GF-D8 (cell line): ENCODE measurements around the gene WEE1.
"Not testable (repeated sequence)": the region's sequence is repeated elsewhere in the genome, so short reads cannot be mapped to it uniquely, and the experiment has no call there.

Experiments used
- DNase-seq: peaks from one replicate; lab custom pipeline; 2025; lab: John Stamatoyannopoulos, UW

The WEE1 gene

GRCh38 chr11:9623053-9623452 is 49.6 kb downstream of the WEE1 start:
- not testable (repeated sequence) for DNase-seq

DNA sequence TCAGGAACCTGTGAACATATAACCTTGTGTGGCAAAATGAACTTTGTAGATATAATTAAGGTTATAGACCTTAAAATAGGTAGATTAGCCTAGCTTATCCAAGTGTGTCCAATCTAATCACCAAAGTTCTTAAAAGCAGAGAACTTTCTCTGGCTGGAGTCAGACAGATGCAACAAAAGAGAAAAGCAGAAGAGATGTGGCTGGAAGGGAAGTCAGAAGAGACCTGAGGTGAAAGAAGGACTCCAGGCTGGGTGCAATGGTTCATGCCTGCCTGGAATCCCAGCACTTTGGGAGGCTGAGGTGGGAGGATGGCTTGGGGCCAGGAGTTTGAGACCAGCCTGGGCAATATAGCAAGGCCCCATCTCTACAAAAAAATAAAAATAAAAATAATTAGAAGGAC is 51.0 kb downstream of the WEE1 start:
- DNase-seq = no peak

- no peak for DNase-seq
Observed at GRCh38 chr11:9625162-9625561, 51.7 kb downstream of the WEE1 start.

DNA sequence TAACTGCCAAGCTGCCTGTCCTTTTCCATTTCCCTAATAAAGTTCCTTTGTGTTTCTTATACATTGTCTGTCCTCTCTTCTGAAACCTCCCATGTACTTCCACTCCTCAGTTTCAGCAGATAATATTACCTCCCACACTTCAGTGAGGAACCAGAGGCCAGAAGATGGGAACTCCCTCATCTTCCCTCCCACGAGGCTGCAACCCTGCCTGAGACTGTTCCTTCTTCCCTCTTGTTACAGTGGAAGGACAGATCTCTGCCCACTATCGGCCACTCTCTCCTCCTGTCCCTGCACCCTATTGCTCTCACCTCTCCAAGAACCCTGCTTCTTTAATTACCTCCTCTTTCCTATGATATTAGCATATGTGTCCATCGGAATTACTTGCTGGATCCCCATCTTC is 52.3 kb downstream of the WEE1 start:
- DNase-seq = no peak

GRCh38 chr11:9626496-9627394 is 53.3 kb downstream of the WEE1 start:
- no peak for DNase-seq

DNA sequence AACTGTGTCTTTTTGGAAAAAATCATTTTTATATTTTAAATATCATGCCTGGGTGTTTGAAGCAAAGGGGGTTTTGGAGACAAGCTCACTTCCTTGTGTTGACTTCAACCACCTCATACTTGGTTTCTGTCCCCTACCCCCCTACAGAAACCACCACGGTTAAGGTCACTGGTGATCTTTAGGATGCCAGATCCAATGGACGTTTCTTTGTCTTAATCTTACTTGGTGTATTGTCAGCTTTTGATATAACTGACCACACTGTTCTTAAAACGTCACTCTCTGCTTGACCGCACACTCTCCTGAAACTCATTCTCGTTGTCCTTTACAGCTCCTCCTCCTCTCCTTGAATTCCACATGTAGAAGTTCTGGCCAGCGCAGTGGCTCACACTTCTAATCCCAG is 55.6 kb downstream of the WEE1 start:
- no peak for DNase-seq

DNA sequence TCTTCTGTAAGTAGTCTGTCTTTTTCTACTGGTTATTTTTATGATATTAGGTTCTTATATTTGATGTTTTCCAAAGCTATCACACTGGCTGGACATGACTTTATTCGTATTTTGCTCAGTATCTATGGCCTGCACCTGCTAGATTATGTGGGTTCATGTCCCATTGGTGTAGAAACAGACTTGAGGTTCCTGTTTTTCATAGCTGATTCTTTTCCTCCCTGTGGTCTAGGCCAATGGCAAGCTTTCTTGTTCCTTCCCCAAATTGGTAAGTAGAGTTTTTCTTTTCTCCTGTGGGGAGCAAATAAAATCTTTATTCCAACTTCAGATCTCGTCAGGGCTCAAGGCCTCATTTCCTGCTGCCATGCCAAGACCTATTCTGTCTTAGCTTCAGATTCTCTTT is 60.2 kb downstream of the WEE1 start:
- DNase-seq = peak; percentile 73

GRCh38 chr11:9636691-9637090 is 63.2 kb downstream of the WEE1 start:
- DNase-seq = no peak

- peak; percentile 60 for DNase-seq
Observed at GRCh38 chr11:9639099-9639498, 65.6 kb downstream of the WEE1 start.
